SH-SY5Y (cell line): Measurements from ENCODE around the gene XK.

Experiments used
- GATA2 ChIP-seq: IDR thresholded peaks from 2 replicates; pipeline ENCODE4 v1.6.1; 2011; ENCODE audit warnings: mild to moderate bottlenecking, low read depth, low read length
- GATA3 ChIP-seq: IDR thresholded peaks from 2 replicates; pipeline ENCODE4 v1.6.1; 2011; ENCODE audit warnings: low read depth, mild to moderate bottlenecking, low read length, moderate library complexity

DNA sequence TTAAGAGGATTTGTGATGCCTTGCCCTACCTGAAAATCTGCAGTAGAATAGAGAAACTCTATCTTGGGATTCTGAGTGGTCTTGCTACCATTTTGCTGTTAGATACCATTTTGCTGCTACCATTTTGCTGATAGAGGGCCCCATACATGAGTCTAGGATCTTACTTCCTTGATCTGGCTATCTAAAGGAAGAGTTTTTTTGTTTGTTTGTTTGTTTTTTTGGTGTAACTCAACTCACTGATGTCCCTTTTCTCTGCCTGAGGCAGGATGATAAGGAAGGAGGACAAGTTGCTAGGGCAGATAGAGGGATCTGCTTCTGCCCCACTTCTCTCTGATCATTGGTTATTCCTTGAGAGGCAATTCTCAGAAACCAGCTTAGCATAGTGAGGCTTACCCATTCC, 31.0 kb downstream of the XK start:
- no peak for TF ChIP-seq GATA2
- TF ChIP-seq GATA3: no peak
